Measurements from ENCODE around the gene HEG1.

DNA sequence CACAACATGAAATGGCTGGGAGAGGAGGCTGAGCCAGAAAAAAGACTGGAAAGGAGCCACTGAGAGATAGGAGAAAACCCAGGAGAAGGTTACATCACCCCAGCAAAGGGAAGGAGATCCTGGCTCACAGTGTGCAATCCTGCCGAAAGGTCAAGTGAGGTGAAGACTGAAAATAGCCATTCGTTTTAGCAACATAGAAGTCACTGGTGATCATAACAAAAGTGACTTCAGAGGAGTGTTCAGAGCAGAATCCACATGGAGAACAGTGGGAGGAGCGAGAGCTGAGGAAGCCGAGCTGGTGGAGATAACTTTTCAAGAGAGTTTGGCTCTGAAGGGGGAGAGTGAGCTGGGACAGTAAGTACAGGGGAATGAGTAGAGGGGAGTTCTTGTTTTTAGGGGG lies 5.4 kb upstream of the HEG1 start:
- TF ChIP-seq, protein P1, sequence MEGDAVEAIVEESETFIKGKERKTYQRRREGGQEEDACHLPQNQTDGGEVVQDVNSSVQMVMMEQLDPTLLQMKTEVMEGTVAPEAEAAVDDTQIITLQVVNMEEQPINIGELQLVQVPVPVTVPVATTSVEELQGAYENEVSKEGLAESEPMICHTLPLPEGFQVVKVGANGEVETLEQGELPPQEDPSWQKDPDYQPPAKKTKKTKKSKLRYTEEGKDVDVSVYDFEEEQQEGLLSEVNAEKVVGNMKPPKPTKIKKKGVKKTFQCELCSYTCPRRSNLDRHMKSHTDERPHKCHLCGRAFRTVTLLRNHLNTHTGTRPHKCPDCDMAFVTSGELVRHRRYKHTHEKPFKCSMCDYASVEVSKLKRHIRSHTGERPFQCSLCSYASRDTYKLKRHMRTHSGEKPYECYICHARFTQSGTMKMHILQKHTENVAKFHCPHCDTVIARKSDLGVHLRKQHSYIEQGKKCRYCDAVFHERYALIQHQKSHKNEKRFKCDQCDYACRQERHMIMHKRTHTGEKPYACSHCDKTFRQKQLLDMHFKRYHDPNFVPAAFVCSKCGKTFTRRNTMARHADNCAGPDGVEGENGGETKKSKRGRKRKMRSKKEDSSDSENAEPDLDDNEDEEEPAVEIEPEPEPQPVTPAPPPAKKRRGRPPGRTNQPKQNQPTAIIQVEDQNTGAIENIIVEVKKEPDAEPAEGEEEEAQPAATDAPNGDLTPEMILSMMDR (conservative IDR thresholded peaks at IDR 0.05; ENCODE audit: low read depth, low read length): no peak
- no peak for TF ChIP-seq EZH2 (IDR thresholded peaks at IDR 0.05; ENCODE audit: low read length, unreplicated experiment)
- TF ChIP-seq EZH2phosphoT487 (IDR thresholded peaks at IDR 0.05; ENCODE audit: borderline replicate concordance, low read length): no peak
